GM19351 (cell line): ENCODE results near the gene PBX3.
"Not testable (repeated sequence)": the region's sequence is repeated elsewhere in the genome, so short reads cannot be mapped to it uniquely, and the experiment has no call there.

Experiments
- ATAC-seq: cut with Tn5 transposase; IDR thresholded peaks from one replicate; pipeline ENCODE4 v1.9.1; 2021; ENCODE audit warnings: mild to moderate bottlenecking, moderate library complexity; ENCODE audit not compliant: unreplicated experiment

The PBX3 gene

GRCh38 chr9:125774106-125774505, 26.9 kb downstream of the PBX3 start:
- ATAC-seq: no peak

- not testable (repeated sequence) for ATAC-seq
Measured at GRCh38 chr9:125776789-125777188, 29.6 kb downstream of the PBX3 start.

GRCh38 chr9:125778538-125779219, 31.5 kb downstream of the PBX3 start:
- not testable (repeated sequence) for ATAC-seq

- not testable (repeated sequence) for ATAC-seq
Measured at GRCh38 chr9:125779220-125779565, 32.0 kb downstream of the PBX3 start.

- ATAC-seq: no peak
Measured at GRCh38 chr9:125782718-125783117, 35.5 kb downstream of the PBX3 start.

GRCh38 chr9:125784286-125785049, 37.3 kb downstream of the PBX3 start:
- no peak for ATAC-seq

GRCh38 chr9:125785248-125785751, 38.1 kb downstream of the PBX3 start:
- no peak for ATAC-seq

GRCh38 chr9:125787715-125788114, 40.5 kb downstream of the PBX3 start:
- ATAC-seq: no peak

- no peak for ATAC-seq
Measured at GRCh38 chr9:125789196-125789595, 42.0 kb downstream of the PBX3 start.

- no peak for ATAC-seq
Measured at GRCh38 chr9:125794708-125795107, 47.5 kb downstream of the PBX3 start.

GRCh38 chr9:125795970-125796596, 48.9 kb downstream of the PBX3 start:
- ATAC-seq: no peak

- ATAC-seq: no peak
Measured at GRCh38 chr9:125797930-125798329, 50.8 kb downstream of the PBX3 start.

- ATAC-seq: no peak
Measured at GRCh38 chr9:125803526-125803925, 56.4 kb downstream of the PBX3 start.

GRCh38 chr9:125805057-125805456, 57.9 kb downstream of the PBX3 start:
- no peak for ATAC-seq

- no peak for ATAC-seq
Measured at GRCh38 chr9:125805586-125805985, 58.4 kb downstream of the PBX3 start.

GRCh38 chr9:125807079-125807478, 59.9 kb downstream of the PBX3 start:
- no peak for ATAC-seq

- no peak for ATAC-seq
Measured at GRCh38 chr9:125810161-125810560, 63.0 kb downstream of the PBX3 start.

- no peak for ATAC-seq
Measured at GRCh38 chr9:125811002-125811401, 63.8 kb downstream of the PBX3 start.

- ATAC-seq: no peak
Measured at GRCh38 chr9:125812403-125812802, 65.2 kb downstream of the PBX3 start.

GRCh38 chr9:125815568-125815967, 68.4 kb downstream of the PBX3 start:
- ATAC-seq: no peak

GRCh38 chr9:125816321-125816720, 69.1 kb downstream of the PBX3 start:
- no peak for ATAC-seq
